Testis (tissue), 2 donors: ENCODE measurements around the gene CSF2RB.

Experiments
- POLR2A ChIP-seq: fragments of 450-650 bp; IDR thresholded peaks from one replicate; pipeline ENCODE4 v1.6.1; 2017; ENCODE audit warnings: antibody characterized with exemption, mild to moderate bottlenecking, moderate library complexity
- TF ChIP-seq, protein P1 (sequence below), 3 experiments: fragments of 450-650 bp in 2 of 3; fragments of 200-600 bp in 1 of 3; sonication (generic) in 1 of 3; IDR thresholded peaks; one replicate each; pipeline ENCODE4 v1.5.1; 2016 to 2019; ENCODE audit warnings: antibody characterized with exemption in 3 of 3, mild to moderate bottlenecking in 2 of 3, moderate library complexity in 1 of 3

DNA sequence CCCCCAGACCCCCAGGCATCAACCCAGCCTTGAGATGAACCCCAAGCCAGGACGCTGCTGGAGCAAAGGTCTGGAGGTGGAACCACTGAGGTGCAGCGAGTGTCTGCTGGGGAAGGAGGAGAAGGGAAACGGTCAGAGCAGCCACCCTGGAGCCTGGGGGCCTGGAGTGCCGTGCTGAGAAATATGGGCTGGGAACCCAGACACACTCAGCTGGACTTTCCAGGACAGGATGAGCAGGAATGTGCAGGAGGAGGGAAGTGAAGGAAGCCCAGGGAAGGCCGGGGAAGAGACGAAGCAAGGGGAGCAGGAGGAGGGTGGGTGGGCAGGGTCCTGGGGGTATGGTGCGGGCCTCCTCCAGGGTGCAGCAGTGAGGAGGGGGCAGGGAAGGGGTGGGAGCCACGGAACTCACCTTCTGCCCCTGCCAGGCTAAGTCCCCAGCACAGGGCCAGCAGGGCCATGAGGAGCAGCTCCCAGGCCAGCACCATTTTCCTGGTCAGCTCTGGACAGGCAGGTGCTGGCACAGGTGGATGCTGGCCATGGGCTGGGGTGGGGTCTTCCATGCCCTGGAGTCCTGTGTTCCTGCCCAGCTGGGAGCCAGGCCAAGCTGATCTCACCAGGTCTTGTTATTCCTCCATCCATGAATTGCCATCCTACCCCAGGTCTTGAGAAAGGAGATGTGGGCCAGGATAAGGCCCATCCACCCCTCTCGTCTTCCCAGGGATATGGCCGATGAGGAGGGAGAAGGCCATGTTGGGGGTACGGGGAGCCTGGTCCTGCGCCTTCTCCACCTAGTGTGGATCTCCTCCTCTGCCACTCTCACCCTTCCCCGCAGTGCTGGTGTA, 40.0 kb downstream of the CSF2RB start:
- TF ChIP-seq, protein P1, sequence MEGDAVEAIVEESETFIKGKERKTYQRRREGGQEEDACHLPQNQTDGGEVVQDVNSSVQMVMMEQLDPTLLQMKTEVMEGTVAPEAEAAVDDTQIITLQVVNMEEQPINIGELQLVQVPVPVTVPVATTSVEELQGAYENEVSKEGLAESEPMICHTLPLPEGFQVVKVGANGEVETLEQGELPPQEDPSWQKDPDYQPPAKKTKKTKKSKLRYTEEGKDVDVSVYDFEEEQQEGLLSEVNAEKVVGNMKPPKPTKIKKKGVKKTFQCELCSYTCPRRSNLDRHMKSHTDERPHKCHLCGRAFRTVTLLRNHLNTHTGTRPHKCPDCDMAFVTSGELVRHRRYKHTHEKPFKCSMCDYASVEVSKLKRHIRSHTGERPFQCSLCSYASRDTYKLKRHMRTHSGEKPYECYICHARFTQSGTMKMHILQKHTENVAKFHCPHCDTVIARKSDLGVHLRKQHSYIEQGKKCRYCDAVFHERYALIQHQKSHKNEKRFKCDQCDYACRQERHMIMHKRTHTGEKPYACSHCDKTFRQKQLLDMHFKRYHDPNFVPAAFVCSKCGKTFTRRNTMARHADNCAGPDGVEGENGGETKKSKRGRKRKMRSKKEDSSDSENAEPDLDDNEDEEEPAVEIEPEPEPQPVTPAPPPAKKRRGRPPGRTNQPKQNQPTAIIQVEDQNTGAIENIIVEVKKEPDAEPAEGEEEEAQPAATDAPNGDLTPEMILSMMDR (IDR thresholded peaks at IDR 0.05): no peak
- no peak for TF ChIP-seq POLR2A
